T-helper 22 cell (primary cell): ENCODE measurements around the gene SEMA3E.
"Not testable (repeated sequence)": the region's sequence is repeated elsewhere in the genome, so short reads cannot be mapped to it uniquely, and the experiment has no call there.

Source experiments
- DNase-seq: peaks from one replicate; pipeline ENCODE4 v3.0.0-alpha.2; 2020; ENCODE audit warnings: low read depth

Gene SEMA3E

GRCh38 chr7:83648464-83649241 lies at the start of gene SEMA3E:
Gene SEMA3E, minus strand, starts transcription at chr7:83649139.
- DNase-seq = no peak

DNA sequence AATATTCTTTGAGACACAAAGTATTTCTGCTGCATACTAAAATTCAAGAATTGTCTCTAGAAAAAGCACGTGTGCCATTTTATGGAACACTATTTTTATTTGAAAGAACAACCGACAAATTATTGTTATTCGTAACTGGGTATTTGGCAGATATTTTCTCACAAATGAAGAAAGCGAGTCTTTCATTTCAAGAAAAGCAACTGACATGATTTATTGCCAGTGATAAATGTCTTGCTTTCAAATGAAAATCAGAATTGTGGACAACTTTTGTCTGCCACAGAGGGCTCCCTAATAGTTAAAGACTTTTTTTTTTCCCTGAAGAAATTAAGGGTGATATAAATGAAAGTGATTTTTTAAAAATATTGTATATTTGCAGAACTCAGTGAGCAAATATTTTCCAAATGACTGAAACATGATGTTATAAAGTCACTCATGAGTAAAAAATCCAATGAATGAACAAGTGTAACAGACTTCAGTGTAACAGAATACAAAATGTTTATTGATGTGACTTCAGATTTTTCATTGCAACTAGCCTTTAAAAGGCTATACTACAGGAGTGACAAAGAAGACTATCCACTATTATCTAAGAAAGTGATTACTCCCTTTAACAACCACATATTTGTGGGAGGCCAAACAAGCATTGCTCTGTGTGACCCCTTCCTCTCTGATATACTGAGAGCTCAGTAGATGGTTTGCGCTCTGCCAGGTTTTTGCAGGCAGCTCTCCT lies 49.0 kb upstream of the SEMA3E start:
- DNase-seq = no peak

GRCh38 chr7:83696101-83696500 lies 47.2 kb upstream of the SEMA3E start:
- DNase-seq = no peak

GRCh38 chr7:83695128-83695960 lies 46.4 kb upstream of the SEMA3E start:
- no peak for DNase-seq

- DNase-seq = no peak
Measured at GRCh38 chr7:83693256-83693655, 44.3 kb upstream of the SEMA3E start.

DNA sequence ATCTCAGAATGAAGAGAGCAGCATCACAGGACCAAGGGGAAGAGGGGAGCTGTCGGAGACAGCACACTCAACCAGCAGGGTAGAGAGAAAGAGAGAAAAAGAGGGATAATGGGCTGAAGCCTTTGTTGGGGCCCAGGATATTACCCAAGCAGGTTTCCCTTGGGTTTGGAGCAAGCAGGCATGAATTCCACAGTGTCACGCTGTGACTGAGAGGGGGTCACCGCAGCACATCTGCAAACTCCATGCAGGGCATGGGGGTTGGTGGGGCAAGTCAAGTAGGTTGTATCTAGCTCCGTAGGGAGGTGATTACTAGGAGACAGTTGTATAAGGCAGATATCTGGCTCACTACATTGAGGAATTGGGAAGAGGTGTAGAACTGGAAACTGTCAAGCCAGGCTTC lies 42.2 kb upstream of the SEMA3E start:
- DNase-seq = no peak

GRCh38 chr7:83689855-83690254 lies 40.9 kb upstream of the SEMA3E start:
- DNase-seq = no peak

GRCh38 chr7:83686416-83686815 lies 37.5 kb upstream of the SEMA3E start:
- no peak for DNase-seq

DNA sequence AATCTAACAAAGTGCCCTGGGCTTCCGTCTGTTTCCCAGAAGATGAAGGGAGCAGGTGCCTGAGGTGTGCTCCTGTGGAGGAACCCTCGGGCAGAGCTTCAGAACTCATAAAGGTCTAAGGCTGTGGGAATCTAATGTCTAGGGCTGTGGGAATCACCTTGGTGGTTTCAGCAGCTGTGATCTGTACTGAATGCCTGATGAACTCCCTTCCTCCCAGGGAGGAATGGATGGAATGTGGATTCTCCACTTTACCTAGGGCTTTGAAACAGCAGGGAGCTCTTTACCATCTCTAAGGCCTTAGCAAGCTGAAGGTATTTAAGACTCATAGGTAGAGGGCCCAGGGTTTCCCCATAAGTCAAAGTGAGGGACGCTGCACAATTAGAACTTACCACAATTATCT lies 36.0 kb upstream of the SEMA3E start:
- no peak for DNase-seq

- DNase-seq = no peak
Measured at GRCh38 chr7:83681200-83681778, 32.4 kb upstream of the SEMA3E start.

DNA sequence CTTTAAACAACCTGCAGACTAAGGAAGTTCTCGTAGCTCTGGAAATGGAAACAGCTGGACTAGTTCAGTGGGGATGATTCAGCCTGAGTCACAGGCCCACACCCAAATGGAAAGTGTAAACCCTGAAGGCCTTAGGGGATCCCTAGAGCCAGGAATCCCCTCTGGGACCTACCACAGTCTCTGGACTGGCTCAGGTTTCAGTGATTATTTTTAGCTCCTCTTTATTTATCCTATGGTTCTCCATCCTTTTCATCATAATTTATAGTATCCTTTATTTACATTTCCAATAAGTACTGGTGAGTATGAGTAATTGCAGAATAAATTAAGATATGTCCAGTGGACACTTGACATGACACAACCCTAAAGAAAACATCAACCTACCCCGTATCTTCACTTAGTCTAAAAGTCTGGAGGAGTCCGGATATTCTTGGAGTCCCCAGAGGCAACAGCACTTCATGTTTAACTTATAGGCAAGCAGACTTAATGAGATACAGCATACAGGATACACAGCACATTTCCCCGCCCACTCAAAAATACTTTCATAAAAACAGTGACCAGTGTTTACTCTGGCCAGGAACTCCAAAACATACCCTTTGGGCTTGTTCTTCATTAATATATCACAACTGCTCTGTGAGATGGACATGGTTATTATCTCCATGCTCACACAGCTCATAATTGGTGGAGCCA lies 28.4 kb upstream of the SEMA3E start:
- no peak for DNase-seq

DNA sequence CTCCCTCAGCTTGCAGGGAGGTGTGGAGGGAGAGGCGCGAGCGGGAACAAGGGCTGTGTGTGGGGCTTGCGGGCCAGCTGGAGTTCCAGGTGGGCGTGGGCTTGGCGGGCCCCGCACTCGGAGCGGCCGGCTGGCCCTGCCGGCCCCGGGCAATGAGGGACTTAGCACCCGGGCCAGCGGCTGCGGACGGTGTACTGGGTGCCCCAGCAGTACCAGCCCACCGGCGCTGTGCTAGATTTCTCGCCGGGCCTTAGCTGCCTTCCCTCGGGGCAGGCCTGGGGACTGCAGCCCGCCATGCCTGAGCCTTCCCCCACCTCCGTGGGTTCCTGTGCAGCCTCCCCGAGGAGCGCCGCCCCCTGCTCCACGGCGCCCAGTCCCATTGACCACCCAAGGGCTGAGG lies 24.4 kb upstream of the SEMA3E start:
- not testable (repeated sequence) for DNase-seq

DNA sequence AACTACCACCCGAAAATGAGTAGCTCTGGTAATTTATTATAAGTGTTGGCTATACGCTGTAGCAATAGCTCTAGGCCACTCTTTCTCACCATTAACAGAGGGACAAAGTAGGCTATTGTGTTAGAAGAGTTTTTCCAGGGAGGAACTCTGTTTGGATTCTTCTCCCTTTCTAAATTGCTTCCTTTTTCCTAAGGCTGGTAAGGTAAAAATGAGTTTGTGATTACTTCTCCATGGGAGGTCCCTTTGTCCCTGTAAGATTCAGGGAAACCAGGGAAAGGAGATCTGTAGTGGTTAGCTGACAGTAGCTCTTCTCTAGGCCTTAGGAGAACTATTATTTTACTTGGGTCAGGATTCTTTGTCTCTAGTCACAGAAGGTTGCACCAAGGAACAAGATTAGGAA lies 23.2 kb upstream of the SEMA3E start:
- DNase-seq = no peak

DNA sequence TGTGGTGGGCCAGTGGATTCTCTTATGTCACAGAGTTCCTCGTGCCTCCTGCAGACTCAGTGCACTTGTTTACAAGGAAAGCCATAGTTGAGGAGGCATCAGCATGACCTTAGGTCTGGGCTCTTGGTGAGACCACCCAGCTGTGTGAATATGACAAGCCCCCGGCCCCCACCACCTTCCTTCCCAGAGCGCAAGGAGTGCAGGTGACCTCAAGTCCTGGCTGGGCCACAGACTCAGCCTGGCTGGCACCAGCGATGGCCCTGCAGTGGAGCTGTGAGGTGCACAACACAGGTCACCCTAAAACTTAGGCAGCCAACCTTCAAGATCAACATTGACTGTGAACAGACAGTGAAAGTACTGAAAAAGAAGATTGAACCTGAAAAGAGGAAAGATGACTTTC lies 14.2 kb upstream of the SEMA3E start:
- no peak for DNase-seq

- no peak for DNase-seq
Measured at GRCh38 chr7:83658126-83658525, 9.2 kb upstream of the SEMA3E start.

DNA sequence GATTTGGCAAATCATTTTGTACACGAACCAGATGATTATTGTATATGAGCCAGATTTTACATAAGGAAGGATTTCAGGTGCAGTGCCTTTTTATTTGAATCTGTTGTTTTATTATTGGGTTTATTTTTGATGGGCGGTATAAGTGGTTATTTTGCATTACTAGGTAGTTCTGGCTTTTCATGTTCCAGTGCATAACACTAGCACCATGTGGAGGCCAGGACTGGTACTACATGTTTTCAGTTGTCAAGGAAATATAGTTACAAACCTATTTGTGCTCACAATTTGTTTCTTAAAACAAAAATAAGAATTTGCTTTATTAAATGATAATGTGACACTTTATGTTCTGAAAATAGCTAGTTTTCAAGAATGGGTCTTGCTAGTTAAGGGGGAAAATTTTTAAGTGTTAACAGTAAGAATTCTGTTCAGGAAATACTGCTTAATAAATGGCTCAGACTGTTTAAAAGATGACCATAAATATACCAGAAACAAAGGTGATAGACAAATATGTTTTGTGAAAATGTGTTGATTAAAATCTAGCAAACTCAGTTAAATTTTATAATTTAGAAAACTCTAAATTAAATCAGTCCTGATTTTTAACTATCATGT lies 7.1 kb upstream of the SEMA3E start:
- DNase-seq = no peak

GRCh38 chr7:83652481-83652880 lies 3.5 kb upstream of the SEMA3E start:
- no peak for DNase-seq

- no peak for DNase-seq
Measured at GRCh38 chr7:83649701-83650100, 762 bp upstream of the SEMA3E start.

GRCh38 chr7:83646027-83646426 lies 2.9 kb downstream of the SEMA3E start:
- DNase-seq = no peak

- no peak for DNase-seq
Measured at GRCh38 chr7:83643739-83644138, 5.2 kb downstream of the SEMA3E start.

DNA sequence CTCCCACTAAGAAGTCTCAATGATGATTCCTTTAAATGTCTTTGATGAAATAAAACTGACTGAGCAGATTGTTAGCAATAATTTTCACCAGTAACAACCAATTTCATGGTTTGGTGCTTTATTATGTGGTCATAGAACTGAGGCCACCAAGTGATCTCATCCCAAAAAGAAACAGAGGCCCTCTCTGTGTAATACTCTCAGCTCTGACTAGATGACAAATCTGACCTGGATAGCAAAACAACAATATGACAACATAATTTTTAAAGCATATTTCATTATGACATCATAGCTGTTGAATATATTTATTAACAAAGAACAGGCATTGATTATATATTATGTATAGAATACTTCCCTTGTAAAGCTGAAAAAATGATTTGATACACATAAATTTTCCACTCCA lies 5.9 kb downstream of the SEMA3E start:
- DNase-seq = no peak
